Measurements from ENCODE around the gene ING1.

DNA sequence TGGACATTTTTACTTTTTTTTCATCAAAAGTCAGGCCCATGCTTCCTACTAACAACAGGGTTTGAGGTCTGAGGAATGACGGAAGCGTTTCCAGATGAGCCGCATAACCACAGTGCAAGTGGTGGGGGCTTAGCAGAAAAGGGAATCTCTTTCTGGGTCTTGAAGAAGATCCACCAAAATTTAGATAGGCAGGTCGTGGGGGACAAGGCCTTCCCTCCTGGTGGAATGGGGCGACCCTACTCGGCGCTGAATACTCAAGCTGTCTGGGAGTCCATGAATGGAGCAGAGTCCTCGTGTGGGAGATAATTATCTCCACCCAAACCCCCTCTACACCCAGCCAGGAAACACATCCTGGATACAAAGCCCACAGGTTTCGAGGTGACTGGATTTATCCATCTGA, 44.5 kb upstream of the ING1 start:
- TF ChIP-seq, protein P1, sequence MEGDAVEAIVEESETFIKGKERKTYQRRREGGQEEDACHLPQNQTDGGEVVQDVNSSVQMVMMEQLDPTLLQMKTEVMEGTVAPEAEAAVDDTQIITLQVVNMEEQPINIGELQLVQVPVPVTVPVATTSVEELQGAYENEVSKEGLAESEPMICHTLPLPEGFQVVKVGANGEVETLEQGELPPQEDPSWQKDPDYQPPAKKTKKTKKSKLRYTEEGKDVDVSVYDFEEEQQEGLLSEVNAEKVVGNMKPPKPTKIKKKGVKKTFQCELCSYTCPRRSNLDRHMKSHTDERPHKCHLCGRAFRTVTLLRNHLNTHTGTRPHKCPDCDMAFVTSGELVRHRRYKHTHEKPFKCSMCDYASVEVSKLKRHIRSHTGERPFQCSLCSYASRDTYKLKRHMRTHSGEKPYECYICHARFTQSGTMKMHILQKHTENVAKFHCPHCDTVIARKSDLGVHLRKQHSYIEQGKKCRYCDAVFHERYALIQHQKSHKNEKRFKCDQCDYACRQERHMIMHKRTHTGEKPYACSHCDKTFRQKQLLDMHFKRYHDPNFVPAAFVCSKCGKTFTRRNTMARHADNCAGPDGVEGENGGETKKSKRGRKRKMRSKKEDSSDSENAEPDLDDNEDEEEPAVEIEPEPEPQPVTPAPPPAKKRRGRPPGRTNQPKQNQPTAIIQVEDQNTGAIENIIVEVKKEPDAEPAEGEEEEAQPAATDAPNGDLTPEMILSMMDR (IDR thresholded peaks at IDR 0.05; ENCODE audit: low read depth, low read length) = no peak
- no peak for TF ChIP-seq EZH2phosphoT487 (IDR thresholded peaks at IDR 0.05; ENCODE audit: low read depth)

Measured in OCI-LY3 (cell line).